GM12878 (cell line): ENCODE results near the gene DRAXIN. TPM values are rescaled to one million over a fixed set of nuclear protein-coding genes. Genes with fewer than 3 reads are reported as not detected.

ENCODE experiments used
- ATAC-seq: fragments of 200-7000 bp; cut with Tn5 transposase; 3 replicates; pipeline ENCODE4 v1.9.1; 2020; ENCODE audit warnings: mild to moderate bottlenecking, moderate library complexity
- BruUV-seq: library from RNA; stranded (reverse); fragments of 400-500 nt; replicated peaks from 2 replicates; lab custom pipeline; 2021; lab: Mats Ljungman, UMichigan
- CTCF ChIA-PET: fragments of 300-600 bp; sonication (Branson Sonifier 250); formaldehyde crosslinking; extraction: SDS; loops from one replicate; lab custom pipeline; 2021; ENCODE audit warnings: inconsistent platforms; lab: Yijun Ruan, JAX
- POLR2A ChIA-PET: fragments of 350-600 bp; formaldehyde crosslinking; extraction: SDS; loops from one replicate; lab custom pipeline; 2021; ENCODE audit warnings: inconsistent platforms; lab: Charles Lee
- RAD21 ChIA-PET: fragments of 300-600 bp; sonication (Branson Sonifier 250); formaldehyde crosslinking; loops from one replicate; lab custom pipeline; 2023; ENCODE audit warnings: antibody characterized with exemption; ENCODE audit not compliant: unreplicated experiment; lab: Charles Lee
- SMC1A ChIA-PET: fragments of 300-600 bp; sonication (Branson Sonifier 250); formaldehyde crosslinking; loops from one replicate; lab custom pipeline; 2023; ENCODE audit not compliant: unreplicated experiment, uncharacterized antibody; lab: Charles Lee
- DNase-seq: peaks from one replicate; pipeline ENCODE4 v3.0.0-alpha.2; 2011; ENCODE audit warnings: low read depth, low spot score
- FAIRE-seq: peaks from 3 replicates; lab custom pipeline; 2011; peaks lifted over from hg19 to GRCh38; lab: Jason Lieb, UNC
- H2AFZ ChIP-seq: 2 replicates; pipeline ENCODE4 v1.6.0; 2011; ENCODE audit warnings: low read depth, low read length, control low read depth; ENCODE audit not compliant: control insufficient read depth
- H3K27ac ChIP-seq: 2 replicates; pipeline ENCODE4 v1.5.1; 2011; ENCODE audit warnings: control low read depth; ENCODE audit not compliant: control insufficient read depth, insufficient read depth
- H3K27me3 ChIP-seq, 2 experiments: replicated peaks in 1 of 2; 2 replicates each; pipeline versions ENCODE4 v1.6.0 to v1.6.1; 2011; ENCODE audit warnings: low read length in 1 of 2; ENCODE audit not compliant: control insufficient read depth in 2 of 2, insufficient read depth in 2 of 2
- H3K36me3 ChIP-seq, 2 experiments: 2 replicates each; pipeline ENCODE4 v1.5.1; 2011; ENCODE audit warnings: low read length in 1 of 2; ENCODE audit not compliant: control insufficient read depth in 2 of 2, insufficient read depth in 2 of 2
- H3K4me1 ChIP-seq: 2 replicates; pipeline ENCODE4 v1.6.1; 2011; ENCODE audit warnings: mild to moderate bottlenecking, low read length, moderate library complexity, mixed read lengths; ENCODE audit not compliant: control insufficient read depth, insufficient read depth
- H3K4me2 ChIP-seq: 2 replicates; pipeline ENCODE4 v1.6.0; 2011; ENCODE audit warnings: control low read depth; ENCODE audit not compliant: control insufficient read depth, insufficient read depth
- H3K4me3 ChIP-seq: fragments of 200-600 bp; sonication (generic); 2 replicates; pipeline ENCODE4 v1.5.1; 2016
- H3K79me2 ChIP-seq: 2 replicates; pipeline ENCODE4 v1.6.0; 2011; ENCODE audit warnings: low read length; ENCODE audit not compliant: control insufficient read depth, insufficient read depth
- H3K9ac ChIP-seq: 2 replicates; pipeline ENCODE4 v1.8.0; 2011; ENCODE audit warnings: low read length, control low read depth, mixed read lengths; ENCODE audit not compliant: control insufficient read depth, insufficient read depth
- H3K9me3 ChIP-seq: replicated peaks from 3 replicates; pipeline ENCODE4 v1.5.1; 2011; ENCODE audit warnings: mild to moderate bottlenecking, low read length; ENCODE audit not compliant: control insufficient read depth, insufficient read depth
- H4K20me1 ChIP-seq: 2 replicates; pipeline ENCODE4 v1.6.0; 2011; ENCODE audit not compliant: control insufficient read depth, insufficient read depth
- BCL11A ChIP-seq: IDR thresholded peaks from 2 replicates; pipeline ENCODE4 v1.6.1; 2011; ENCODE audit warnings: low read depth, low read length
- DPF2 ChIP-seq: fragments of 450-650 bp; IDR thresholded peaks from 2 replicates; pipeline ENCODE4 v1.6.1; 2017; ENCODE audit warnings: mild to moderate bottlenecking
- NR2C1 ChIP-seq: fragments of 450-650 bp; IDR thresholded peaks from 2 replicates; pipeline ENCODE4 v1.6.1; 2017; ENCODE audit warnings: antibody characterized with exemption, mild to moderate bottlenecking, moderate library complexity
- NR2C2 ChIP-seq: IDR thresholded peaks from 2 replicates; pipeline ENCODE4 v1.6.1; 2011; ENCODE audit warnings: borderline replicate concordance, low read depth; ENCODE audit not compliant: control insufficient read depth, insufficient read length
- NRF1 ChIP-seq: conservative IDR thresholded peaks from 2 replicates; pipeline ENCODE4 v1.6.1; 2011; ENCODE audit warnings: mild to moderate bottlenecking, low read depth, low read length, improper control_type of control experiment
- SIN3A ChIP-seq: IDR thresholded peaks from 2 replicates; pipeline ENCODE4 v1.6.1; 2012; ENCODE audit warnings: low read depth, low read length, improper control_type of control experiment
- SMC3 ChIP-seq: IDR thresholded peaks from 2 replicates; pipeline ENCODE4 v1.6.1; 2011; ENCODE audit warnings: low read length, improper control_type of control experiment, borderline replicate concordance
- WRNIP1 ChIP-seq: IDR thresholded peaks from 2 replicates; pipeline ENCODE4 v1.6.1; 2011; ENCODE audit warnings: low read depth, low read length, improper control_type of control experiment, borderline replicate concordance
- YY1 ChIP-seq: IDR thresholded peaks from 2 replicates; pipeline ENCODE4 v1.6.1; 2011; ENCODE audit warnings: low read depth, mild to moderate bottlenecking, low read length
- ZSCAN29 ChIP-seq: fragments of 450-650 bp; IDR thresholded peaks from 2 replicates; pipeline ENCODE4 v1.6.1; 2017; ENCODE audit warnings: mild to moderate bottlenecking, moderate library complexity
- WGBS: methylation state at CpG from one replicate; pipeline ENCODE4 v1.1.6; 2016; ENCODE audit warnings: low lambda C conversion rate; ENCODE audit not compliant: insufficient replicate concordance, insufficient coverage; ENCODE audit errors: missing lambda C conversion rate; 5-methylcytosine and 5-hydroxymethylcytosine counted together
- in situ Hi-C: fragments of 300-500 bp; cut with MboI; formaldehyde crosslinking; loops from 9 replicates; pipeline ENCODE4 v1.14.3; 2018; ENCODE audit warnings: mixed read lengths
- intact Hi-C: fragments of 100-400 bp; cut with micrococcal nuclease; formaldehyde crosslinking; loops from one replicate; pipeline ENCODE4 v1.14.2; 2022; ENCODE audit not compliant: unreplicated experiment
- polyA plus RNA-seq, 11 experiments: library from polyadenylated mRNA; depleted of rRNA in 4 of 11; unstranded in 6 of 11; stranded (reverse) in 5 of 11; fragments of >200 nt; fragmentation: Nextera tagmentation in 4 of 11; fragmentation: Illumina TruSeq in 1 of 11; extraction: Ambion mirVana in 4 of 11; extraction: Trizol in 1 of 11; gene quantifications; 1 replicate in 1 of 11; 2 replicates in 10 of 11; pipeline versions ENCODE4 v1.2.1 to v1.2.3, GENCODE V29; 2011 to 2016; ENCODE audit warnings: inconsistent platforms in 2 of 11, missing spikeins in 2 of 11, low read depth in 1 of 11
- total RNA-seq, 4 experiments: library from RNA; depleted of rRNA in 3 of 4; stranded (reverse); fragments of >200 nt in 3 of 4; fragmentation: Illumina TruSeq in 1 of 4; extraction: Trizol in 1 of 4; gene quantifications; 2 replicates each; pipeline versions ENCODE4 v1.2.1 to v1.2.3, GENCODE V29; 2013 to 2021
- TF ChIP-seq, protein P1 (sequence below): IDR thresholded peaks from 2 replicates; pipeline ENCODE4 v1.6.1; 2012; ENCODE audit warnings: low read depth, low read length, improper control_type of control experiment

Gene DRAXIN
- total and polyA plus RNA-seq, 10 of the 15 experiments (the other 5 are each of a cell fraction or from before 2014, with no cell fraction given), result 0.01 to 0.05 (median 0.03) TPM; not detected in 3

DNA sequence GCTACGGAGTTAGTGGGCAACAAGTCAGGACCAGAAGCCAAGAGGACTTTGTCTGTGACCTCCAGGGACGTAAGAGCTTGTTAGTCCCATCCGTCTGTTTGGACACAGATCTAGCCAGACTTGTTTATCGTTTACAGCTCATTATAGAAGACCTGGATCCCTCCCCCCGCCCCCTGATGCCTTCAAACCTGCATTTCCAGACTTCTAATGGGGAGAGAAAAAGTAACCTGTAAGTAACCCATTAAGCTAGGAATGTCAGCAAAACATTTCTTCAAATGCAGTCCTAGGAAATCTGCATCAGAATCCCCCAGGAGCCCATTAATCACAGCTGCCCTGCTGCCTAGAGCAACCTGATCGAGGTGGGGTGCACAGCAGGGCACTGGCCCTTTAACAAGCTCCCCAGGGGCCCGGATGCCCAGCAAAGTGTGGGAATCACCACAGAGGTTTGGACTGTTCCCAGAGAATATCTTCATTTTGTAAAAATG lies 9.2 kb upstream of the DRAXIN start (continued):
- TF ChIP-seq WRNIP1, result no peak

DNA sequence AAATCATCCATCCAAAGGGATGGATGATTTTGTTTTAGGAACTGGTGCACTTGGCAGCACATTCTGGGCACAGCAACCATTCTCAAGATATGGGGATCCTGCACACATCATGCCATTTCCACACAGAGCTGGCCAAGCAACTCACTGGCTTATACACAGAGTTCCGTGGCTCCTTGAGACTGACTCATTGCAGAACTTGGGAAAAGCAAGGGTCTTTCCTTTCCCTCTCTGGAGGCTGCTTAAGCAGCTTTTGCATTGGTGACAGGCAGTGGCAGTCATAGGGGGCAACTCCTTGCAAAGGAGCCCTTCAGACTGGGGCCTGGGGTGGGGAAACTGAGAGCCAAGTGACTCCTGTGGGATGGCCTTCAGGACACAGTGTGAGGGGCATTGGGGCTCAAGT lies 8.7 kb upstream of the DRAXIN start:
- POLR2A ChIA-PET, result interaction anchor here (0.5 to 2.5 kb wide), 4 partner anchors 20 to 123 kb away, joined by 3 to 14 read pairs (median 5); partner anchors contain the start of genes CLCN6, FBXO6 and MTHFR
- FAIRE-seq, result no peak
- H3K4me3 ChIP-seq, result no peak overlapping the region

More for the DNA sequence above, 8.7 kb upstream of the DRAXIN start:
- CTCF ChIA-PET, result interaction anchor here (0.9 to 2.3 kb wide), 5 partner anchors 7 to 48 kb away, joined by 3 to 17 read pairs (median 3); partner anchors contain the start of gene FBXO6
- Histone ChIP-seq H3K27me3 (no peaks in the 10 kb centered on the region; a peak in 1 of 4 replicates), H3K36me3 (no peaks in the 10 kb centered on the region), H3K4me1 (no peaks in the 10 kb centered on the region), H3K9ac (no peak overlapping the region), H4K20me1 (no peaks in the 10 kb centered on the region; the same call in 1 of the 2 replicates), H3K9me3 (no peaks in the 10 kb centered on the region), H3K4me2 (no peak overlapping the region), H2AFZ (no peak overlapping the region), H3K79me2 (peaks cover 2% of the 10 kb centered on the region), H3K27ac (no peak overlapping the region)
- intact Hi-C loops (no loop called here), in situ Hi-C loops (no loop called here)
- RAD21 ChIA-PET, result interaction anchor here (0.6 to 2.4 kb wide), 4 partner anchors 19 to 37 kb away, joined by 3 to 28 read pairs (median 4); partner anchors contain the start of gene FBXO6
- BruUV-seq, result no TSS peak
- SMC1A ChIA-PET, result interaction anchor here (1.0 to 2.3 kb wide), 2 partner anchors 12 to 19 kb away, joined by 4 to 17 read pairs; partner anchors contain the start of gene FBXO6
- ATAC-seq, result no peak
- 40% methylated on average over 1 of the region's 1 CpG for WGBS
- TF ChIP-seq NRF1, result no peak
- no peak for TF ChIP-seq SIN3A
- TF ChIP-seq NR2C2, result no peak
- TF ChIP-seq DPF2, result no peak
- no peak for TF ChIP-seq YY1
- TF ChIP-seq, protein P1, sequence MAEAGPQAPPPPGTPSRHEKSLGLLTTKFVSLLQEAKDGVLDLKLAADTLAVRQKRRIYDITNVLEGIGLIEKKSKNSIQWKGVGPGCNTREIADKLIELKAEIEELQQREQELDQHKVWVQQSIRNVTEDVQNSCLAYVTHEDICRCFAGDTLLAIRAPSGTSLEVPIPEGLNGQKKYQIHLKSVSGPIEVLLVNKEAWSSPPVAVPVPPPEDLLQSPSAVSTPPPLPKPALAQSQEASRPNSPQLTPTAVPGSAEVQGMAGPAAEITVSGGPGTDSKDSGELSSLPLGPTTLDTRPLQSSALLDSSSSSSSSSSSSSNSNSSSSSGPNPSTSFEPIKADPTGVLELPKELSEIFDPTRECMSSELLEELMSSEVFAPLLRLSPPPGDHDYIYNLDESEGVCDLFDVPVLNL, result no peak
- no peak for TF ChIP-seq SMC3
- TF ChIP-seq ZSCAN29, result no peak
- no peak for TF ChIP-seq NR2C1
- no peak for TF ChIP-seq BCL11A
- DNase-seq, result no peak
